CD4-positive, alpha-beta T cell treated with Interleukin-15 for 4 hours (primary cell): Measurements from ENCODE around the gene HGD.

ENCODE experiments used
- DNase-seq: peaks from one replicate; pipeline ENCODE4 v3.0.0-alpha.2; 2020; ENCODE audit warnings: low spot score

The HGD gene

GRCh38 chr3:120682095-120682681, at the start of gene HGD:
TSS of gene HGD (minus strand) at chr3:120682239. CDS start at chr3:120682111, 128 bp downstream.
- no peak for DNase-seq

DNA sequence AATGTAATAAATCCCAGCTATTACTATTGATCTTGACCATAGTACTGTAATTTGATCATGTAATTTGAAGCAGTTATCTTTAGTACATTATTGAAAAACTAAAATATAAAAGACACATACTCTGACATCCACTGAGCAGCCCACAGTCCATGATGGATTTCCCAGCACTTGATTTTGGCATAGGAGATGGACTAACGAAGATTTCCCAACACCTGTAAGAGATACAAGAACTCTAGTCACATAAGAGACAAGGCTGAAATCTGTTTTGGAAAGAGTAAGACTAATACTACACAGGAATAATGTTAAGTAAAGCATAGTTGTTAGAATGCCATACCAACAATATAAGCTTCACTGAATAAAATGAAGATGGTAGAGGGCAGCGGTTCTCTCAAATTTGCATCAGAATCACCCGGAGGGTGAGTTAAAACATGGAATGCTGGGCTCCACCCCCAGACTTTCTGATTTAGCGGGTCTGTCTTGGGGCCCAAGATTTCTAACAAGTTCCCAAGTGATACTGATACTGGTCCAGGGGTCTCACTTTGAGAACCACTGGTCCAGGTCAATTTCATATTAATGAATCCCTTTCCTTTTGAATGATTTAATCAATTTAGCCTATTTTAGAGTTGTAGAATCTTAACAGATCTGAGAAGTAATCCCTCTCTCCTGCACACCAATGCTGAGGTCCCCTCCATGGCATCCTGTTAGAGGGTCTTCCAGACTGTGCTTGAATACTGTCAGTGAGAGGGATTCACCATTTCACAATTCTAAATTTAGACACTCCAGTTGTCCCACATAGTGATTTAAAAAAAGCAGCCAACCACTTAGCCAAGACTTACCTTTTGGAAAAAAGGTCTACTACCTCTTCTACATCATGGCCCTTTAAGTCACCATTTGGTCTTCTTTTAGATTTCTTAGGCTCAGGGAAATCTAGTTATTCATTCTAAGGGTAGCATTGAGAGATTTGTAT, 48.8 kb upstream of the HGD start:
- DNase-seq: no peak

GRCh38 chr3:120726791-120727190, 44.8 kb upstream of the HGD start:
- DNase-seq: no peak

DNA sequence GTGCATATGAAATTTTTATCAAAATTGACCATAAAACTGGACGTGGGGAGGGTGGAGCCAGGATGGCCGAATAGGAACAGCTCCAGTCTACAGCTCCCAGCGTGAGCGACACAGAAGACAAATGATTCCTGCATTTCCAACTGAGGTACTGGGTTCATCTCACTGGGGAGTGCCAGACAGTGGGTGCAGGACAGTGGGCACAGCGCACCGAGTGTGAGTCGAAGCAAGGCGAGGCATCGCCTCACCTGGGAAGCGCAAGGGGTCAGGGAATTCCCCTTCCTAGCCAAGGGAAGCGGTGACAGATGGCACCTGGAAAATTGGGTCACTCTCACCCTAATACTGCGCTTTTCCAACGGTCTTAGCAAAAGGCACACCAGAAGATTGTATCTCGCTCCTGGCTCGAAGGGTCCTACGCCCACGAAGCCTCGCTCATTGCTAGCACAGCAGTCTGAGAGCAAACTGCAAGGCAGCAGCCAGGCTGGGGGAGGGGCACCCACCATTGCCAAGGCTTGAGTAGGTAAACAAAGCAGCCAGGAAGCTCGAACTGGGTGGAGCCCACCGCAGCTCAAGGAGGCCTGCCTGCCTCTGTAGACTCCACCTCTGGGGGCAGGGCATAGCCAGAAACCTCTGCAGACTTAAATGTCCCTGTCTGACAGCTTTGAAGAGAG, 37.3 kb upstream of the HGD start:
- DNase-seq: peak; percentile 80

DNA sequence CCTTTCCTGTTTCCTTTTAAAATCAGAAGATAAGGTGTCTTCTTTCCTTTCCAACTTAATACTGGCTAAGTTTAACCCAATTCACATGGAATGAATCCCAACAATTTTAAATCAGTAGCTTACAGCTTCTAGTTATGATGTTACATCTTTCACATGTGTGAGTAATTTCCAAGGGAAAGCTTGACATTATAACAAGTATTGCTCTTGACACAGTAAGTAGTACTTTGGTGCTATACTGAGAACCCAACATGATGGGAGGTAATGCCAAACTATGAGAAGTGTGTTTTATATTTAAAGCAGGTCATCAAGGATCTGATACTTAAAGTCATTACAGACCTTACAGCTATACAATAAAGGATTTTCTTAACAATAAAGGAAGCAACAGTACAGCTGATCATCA, 31.2 kb upstream of the HGD start:
- no peak for DNase-seq

GRCh38 chr3:120710369-120710768, 28.3 kb upstream of the HGD start:
- DNase-seq: no peak

GRCh38 chr3:120708408-120708807, 26.4 kb upstream of the HGD start:
- DNase-seq: no peak

- no peak for DNase-seq
Measured at GRCh38 chr3:120706950-120707349, 24.9 kb upstream of the HGD start.

DNA sequence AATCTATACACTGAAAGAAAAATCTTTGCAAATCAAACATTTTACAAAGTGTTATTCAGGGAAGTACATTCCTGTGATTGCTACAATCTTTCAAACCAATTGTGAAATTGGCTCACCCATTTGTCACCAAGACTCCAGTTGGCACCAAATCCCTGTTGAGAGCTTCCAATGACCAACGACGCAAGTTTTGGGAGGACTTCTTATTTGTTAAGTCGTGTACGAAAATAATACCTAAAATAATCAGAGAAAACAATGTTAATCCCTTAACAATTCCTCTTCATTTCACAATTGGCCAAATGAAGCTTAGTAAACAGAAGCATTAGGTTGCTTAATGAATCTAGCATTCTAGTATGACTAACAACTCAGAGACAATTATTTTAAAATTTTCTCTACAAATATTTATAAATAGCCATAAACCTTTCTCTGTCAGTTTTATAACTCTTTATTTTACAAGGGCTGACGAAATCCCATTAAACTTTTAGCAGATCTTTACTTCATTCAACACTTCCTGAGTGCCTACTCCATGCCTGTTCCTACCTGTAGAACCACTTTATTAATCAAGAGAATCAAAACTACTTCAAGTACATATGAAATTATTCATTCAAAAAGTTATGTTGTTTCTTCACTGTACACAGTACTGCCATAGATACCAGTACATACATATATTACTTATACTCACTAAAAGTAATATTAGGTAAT, 24.0 kb upstream of the HGD start:
- DNase-seq: no peak

GRCh38 chr3:120699333-120699732, 17.3 kb upstream of the HGD start:
- DNase-seq: no peak

GRCh38 chr3:120693439-120694171, 11.6 kb upstream of the HGD start:
- no peak for DNase-seq

- DNase-seq: no peak
Measured at GRCh38 chr3:120689395-120689794, 7.4 kb upstream of the HGD start.

GRCh38 chr3:120688121-120688520, 6.1 kb upstream of the HGD start:
- no peak for DNase-seq

DNA sequence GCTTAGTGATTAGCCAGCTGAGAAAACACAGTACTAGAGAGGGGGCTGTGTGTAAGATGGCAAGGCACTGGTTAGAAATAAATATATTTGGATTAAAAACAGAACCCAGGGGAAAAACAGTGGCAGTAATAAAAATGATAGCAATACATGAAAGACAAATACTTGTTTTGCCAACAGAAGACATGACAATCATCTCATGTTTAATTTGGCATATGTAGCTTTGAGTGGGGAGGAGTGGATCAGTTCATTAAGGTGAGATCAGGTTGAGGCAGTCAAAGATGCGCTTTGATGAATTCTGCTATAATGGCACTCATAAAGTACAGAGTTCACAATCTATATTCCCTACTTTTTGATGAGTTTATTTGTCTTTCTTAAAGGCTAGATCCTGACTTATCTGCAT, 3.4 kb upstream of the HGD start:
- DNase-seq: no peak

DNA sequence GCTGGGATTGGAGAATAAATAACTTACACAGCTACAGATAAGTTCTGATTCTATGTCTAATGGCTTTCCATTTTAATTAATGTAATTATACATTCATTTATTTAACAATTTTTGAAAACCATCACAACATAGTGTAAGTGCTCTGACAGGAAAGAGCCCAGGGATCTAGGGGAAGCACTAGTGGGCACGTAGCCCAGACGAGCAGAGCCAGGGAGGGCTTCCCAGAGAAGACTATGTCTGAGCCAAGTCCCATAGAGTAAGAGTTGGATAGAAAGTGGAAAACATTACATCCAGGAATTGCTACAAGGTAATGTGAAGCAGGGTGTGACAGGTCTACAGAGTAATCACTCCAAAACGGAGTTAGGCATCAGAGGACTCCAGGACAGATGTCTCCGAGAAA, 2.9 kb upstream of the HGD start:
- no peak for DNase-seq

- DNase-seq: no peak
Measured at GRCh38 chr3:120683671-120684301, 1.7 kb upstream of the HGD start.

GRCh38 chr3:120683213-120683612, 1.2 kb upstream of the HGD start:
- DNase-seq: no peak

- no peak for DNase-seq
Measured at GRCh38 chr3:120681506-120682038, 467 bp downstream of the HGD start.

DNA sequence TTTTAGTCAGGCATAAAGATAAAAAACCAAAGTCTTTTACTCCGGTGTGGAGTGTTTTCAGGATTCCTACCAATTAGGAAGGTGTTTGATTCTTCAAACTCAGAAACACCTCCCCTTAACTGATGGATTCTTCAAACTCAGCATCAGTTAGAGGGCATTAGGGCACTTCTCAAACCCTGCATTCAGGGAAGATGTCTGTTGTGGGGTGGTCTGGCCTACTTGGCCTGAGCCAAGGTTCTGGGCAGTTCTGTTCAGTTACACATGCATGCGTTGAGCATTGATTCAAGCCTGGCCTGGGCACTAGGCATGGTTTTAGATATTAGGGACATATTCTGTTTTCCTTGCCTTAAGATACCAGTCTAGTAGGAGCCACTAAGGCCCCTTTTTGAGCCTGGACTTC, 1.0 kb downstream of the HGD start:
- DNase-seq: no peak

DNA sequence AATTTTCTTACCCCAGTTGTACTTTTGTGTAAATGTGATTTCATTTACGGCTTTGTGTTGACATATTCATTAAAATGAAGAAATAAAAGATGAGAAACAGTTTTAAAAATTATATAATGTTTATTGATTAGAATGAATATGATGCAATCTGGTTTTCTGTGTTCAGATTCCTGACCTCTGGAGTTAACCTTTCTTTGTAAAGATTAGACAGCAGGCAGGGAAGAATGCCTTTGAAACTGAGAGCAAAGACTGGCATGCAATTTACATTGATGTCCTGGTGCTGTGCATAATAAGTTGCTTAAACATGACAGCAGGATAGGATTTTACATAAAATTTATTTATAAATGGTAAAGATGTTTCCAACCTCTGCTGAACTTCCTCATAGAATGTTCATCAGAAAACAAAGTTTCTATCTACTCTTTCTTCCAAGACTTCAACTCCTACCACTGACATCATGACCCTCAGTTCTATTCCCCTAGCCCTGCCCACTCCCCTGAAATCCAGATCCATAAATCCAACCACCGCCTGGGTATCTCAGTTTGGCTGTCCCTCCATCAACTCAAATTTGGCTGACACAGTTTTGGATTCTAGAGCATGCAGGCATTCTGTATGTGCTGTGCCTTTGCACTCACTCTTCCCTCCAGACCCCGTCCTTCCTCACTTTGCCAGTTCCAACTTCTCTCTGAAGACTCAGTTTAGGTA, 1.7 kb downstream of the HGD start:
- DNase-seq: no peak
